ENCODE measurements around the gene ESM1.
"Not testable (repeated sequence)": the region's sequence is repeated elsewhere in the genome, so short reads cannot be mapped to it uniquely, and the experiment has no call there.

ESM1 gene

GRCh38 chr5:55021821-55022220 lies 36.4 kb upstream of the ESM1 start:
- no peak for TF ChIP-seq POLR2AphosphoS5 (IDR thresholded peaks at IDR 0.05; ENCODE audit: low read depth)
- no peak for TF ChIP-seq GABPA (IDR thresholded peaks at IDR 0.05; ENCODE audit: low read depth)
- no peak for TF ChIP-seq CTCF (IDR thresholded peaks at IDR 0.05; ENCODE audit: insufficient read depth, low read length)
- no peak for TF ChIP-seq REST (IDR thresholded peaks at IDR 0.05; ENCODE audit: insufficient replicate concordance, low read depth)
- TF ChIP-seq SPI1 (IDR thresholded peaks at IDR 0.05; ENCODE audit: borderline replicate concordance, low read depth) = no peak
- no peaks in the 10 kb centered on the region for H3K27me3 ChIP-seq (ENCODE audit: insufficient read depth, poor library complexity, severe bottlenecking)
- DNase-seq (ENCODE audit: low read depth in 1 of 2, low spot score in 1 of 2) = no peak
- H3K4me3 ChIP-seq (replicated peaks; ENCODE audit: insufficient read depth, low read length) = no peak overlapping the region
- no peak overlapping the region for H3K27ac ChIP-seq (replicated peaks)

GRCh38 chr5:55021410-55021809 lies 36.0 kb upstream of the ESM1 start:
- TF ChIP-seq SPI1 (IDR thresholded peaks at IDR 0.05; ENCODE audit: borderline replicate concordance, low read depth) (no peak), POLR2AphosphoS5 (IDR thresholded peaks at IDR 0.05; ENCODE audit: low read depth) (no peak), REST (IDR thresholded peaks at IDR 0.05; ENCODE audit: insufficient replicate concordance, low read depth) (no peak), CTCF (IDR thresholded peaks at IDR 0.05; ENCODE audit: insufficient read depth, low read length) (no peak), GABPA (IDR thresholded peaks at IDR 0.05; ENCODE audit: low read depth) (no peak)
- Histone ChIP-seq H3K27ac (replicated peaks) (no peak overlapping the region), H3K27me3 (ENCODE audit: insufficient read depth, poor library complexity, severe bottlenecking) (no peaks in the 10 kb centered on the region), H3K4me3 (replicated peaks; ENCODE audit: insufficient read depth, low read length) (no peak overlapping the region)
- no peak for DNase-seq (ENCODE audit: low read depth in 1 of 2, low spot score in 1 of 2)

GRCh38 chr5:55010149-55010548 lies 24.8 kb upstream of the ESM1 start:
- H3K27ac ChIP-seq (replicated peaks); H3K4me3 ChIP-seq (replicated peaks; ENCODE audit: insufficient read depth, low read length); DNase-seq (ENCODE audit: low read depth in 1 of 2, low spot score in 1 of 2); H3K27me3 ChIP-seq (ENCODE audit: insufficient read depth, poor library complexity, severe bottlenecking): not testable (repeated sequence)

GRCh38 chr5:55004729-55005128 lies 19.3 kb upstream of the ESM1 start:
- Histone ChIP-seq H3K4me3 (replicated peaks; ENCODE audit: insufficient read depth, low read length) (no peak overlapping the region), H3K27ac (replicated peaks) (no peak overlapping the region), H3K27me3 (ENCODE audit: insufficient read depth, poor library complexity, severe bottlenecking) (no peaks in the 10 kb centered on the region)
- DNase-seq (ENCODE audit: low read depth in 1 of 2, low spot score in 1 of 2) = no peak
- TF ChIP-seq POLR2AphosphoS5 (IDR thresholded peaks at IDR 0.05; ENCODE audit: low read depth) (no peak), REST (IDR thresholded peaks at IDR 0.05; ENCODE audit: insufficient replicate concordance, low read depth) (no peak)

All from HL-60 (cell line).